HEK293 (cell line): ENCODE results near the gene SURF4.

Experiments used
- ATF2 ChIP-seq: fragments of 450-650 bp; formaldehyde crosslinking; IDR thresholded peaks from 2 replicates; pipeline ENCODE4 v1.5.1; 2016; ENCODE audit warnings: missing biosample characterization, missing genetic modification characterization, low read depth
- REST ChIP-seq: fragments of 450-650 bp; formaldehyde crosslinking; IDR thresholded peaks from 2 replicates; pipeline ENCODE4 v1.5.1; 2016; ENCODE audit warnings: missing biosample characterization, missing genetic modification characterization
- ZNF19 ChIP-seq: fragments of 450-650 bp; formaldehyde crosslinking; IDR thresholded peaks from 2 replicates; pipeline ENCODE4; 2016; ENCODE audit warnings: missing biosample characterization, missing genetic modification characterization, low read depth
- ZNF292 ChIP-seq: fragments of 450-650 bp; formaldehyde crosslinking; IDR thresholded peaks from 2 replicates; pipeline ENCODE4 v1.5.1; 2016; ENCODE audit warnings: low read depth, missing biosample characterization, missing genetic modification characterization, borderline replicate concordance
- ZNF324 ChIP-seq: fragments of 450-650 bp; formaldehyde crosslinking; IDR thresholded peaks from 2 replicates; pipeline ENCODE4 v1.5.1; 2016; ENCODE audit warnings: missing biosample characterization, missing genetic modification characterization
- ZNF423 ChIP-seq: fragments of 450-650 bp; formaldehyde crosslinking; IDR thresholded peaks from 2 replicates; pipeline ENCODE4 v1.5.1; 2016; ENCODE audit warnings: missing biosample characterization, missing genetic modification characterization
- ZNF530 ChIP-seq: fragments of 450-650 bp; formaldehyde crosslinking; IDR thresholded peaks from 2 replicates; pipeline ENCODE4 v1.5.1; 2016; ENCODE audit warnings: low read depth, missing biosample characterization, missing genetic modification characterization
- ZNF670 ChIP-seq: fragments of 450-650 bp; formaldehyde crosslinking; IDR thresholded peaks from 2 replicates; pipeline ENCODE4 v1.5.1; 2016; ENCODE audit warnings: missing biosample characterization, missing genetic modification characterization, low read depth
- TF ChIP-seq, protein P1 (sequence below): fragments of 450-650 bp; formaldehyde crosslinking; IDR thresholded peaks from 2 replicates; pipeline ENCODE4 v1.5.1; 2016; ENCODE audit warnings: missing biosample characterization, missing genetic modification characterization
- TF ChIP-seq, protein P2 (sequence below): fragments of 450-650 bp; formaldehyde crosslinking; IDR thresholded peaks from 2 replicates; pipeline ENCODE4 v1.5.1; 2016; ENCODE audit warnings: missing biosample characterization, missing genetic modification characterization
- TF ChIP-seq, protein P3 (sequence below): fragments of 450-650 bp; formaldehyde crosslinking; IDR thresholded peaks from 2 replicates; pipeline ENCODE4 v1.5.1; 2017; ENCODE audit warnings: missing biosample characterization, missing genetic modification characterization

DNA sequence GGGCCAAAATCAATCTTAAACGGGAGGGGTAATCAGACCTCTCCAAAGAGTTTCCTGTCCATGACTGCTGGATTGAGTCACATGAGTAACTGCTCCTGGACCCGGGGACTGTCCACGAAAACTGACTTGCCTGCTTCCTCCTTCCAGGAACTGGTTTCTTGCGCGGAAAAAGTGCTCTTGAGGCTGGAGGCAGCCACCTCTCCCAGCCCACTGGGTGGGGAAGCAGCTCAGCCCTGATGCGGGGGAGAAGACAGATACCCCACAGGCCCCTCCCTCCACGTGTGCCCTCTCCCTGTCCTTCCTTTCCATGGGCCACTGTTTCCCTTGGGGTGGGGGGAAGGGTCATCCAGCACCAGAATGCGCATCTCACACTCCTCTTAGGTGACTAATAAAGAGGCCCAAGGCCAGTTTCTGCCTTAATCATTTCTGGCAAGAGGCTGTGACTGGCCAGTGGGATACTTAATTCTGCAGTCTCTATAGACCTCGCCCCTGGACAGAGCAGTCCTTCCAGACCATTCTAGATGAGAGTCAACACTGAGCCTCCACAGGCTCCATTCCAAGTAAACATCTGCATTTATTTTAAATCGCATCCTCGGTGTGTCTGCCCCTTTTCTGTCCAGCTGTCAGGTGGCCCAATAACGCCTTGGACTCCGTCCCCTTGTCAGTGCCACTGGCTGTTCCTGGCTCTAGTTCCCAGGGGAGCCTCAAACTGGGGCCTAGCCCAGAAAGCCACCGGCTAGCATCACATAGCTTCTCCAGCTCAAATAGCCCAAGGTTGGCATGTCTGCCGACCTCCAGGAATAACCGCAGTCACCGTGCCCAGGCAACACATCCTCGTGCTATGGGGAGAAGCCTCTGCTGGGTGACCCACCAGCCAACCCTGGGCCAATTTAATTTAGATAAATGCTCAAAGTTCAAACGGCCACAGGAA lies 29.9 kb upstream of the SURF4 start:
- TF ChIP-seq ZNF423 (no peak), ATF2 (no peak), ZNF292 (tag by site-specific recombination) (no peak), ZNF19 (tag by site-specific recombination) (no peak), ZNF670 (tag by site-specific recombination) (no peak), ZNF530 (tag by site-specific recombination) (no peak), REST (tag by site-specific recombination) (no peak), ZNF324 (no peak)
- TF ChIP-seq, protein P1, sequence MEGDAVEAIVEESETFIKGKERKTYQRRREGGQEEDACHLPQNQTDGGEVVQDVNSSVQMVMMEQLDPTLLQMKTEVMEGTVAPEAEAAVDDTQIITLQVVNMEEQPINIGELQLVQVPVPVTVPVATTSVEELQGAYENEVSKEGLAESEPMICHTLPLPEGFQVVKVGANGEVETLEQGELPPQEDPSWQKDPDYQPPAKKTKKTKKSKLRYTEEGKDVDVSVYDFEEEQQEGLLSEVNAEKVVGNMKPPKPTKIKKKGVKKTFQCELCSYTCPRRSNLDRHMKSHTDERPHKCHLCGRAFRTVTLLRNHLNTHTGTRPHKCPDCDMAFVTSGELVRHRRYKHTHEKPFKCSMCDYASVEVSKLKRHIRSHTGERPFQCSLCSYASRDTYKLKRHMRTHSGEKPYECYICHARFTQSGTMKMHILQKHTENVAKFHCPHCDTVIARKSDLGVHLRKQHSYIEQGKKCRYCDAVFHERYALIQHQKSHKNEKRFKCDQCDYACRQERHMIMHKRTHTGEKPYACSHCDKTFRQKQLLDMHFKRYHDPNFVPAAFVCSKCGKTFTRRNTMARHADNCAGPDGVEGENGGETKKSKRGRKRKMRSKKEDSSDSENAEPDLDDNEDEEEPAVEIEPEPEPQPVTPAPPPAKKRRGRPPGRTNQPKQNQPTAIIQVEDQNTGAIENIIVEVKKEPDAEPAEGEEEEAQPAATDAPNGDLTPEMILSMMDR (tag by site-specific recombination) = no peak
- TF ChIP-seq, protein P2, sequence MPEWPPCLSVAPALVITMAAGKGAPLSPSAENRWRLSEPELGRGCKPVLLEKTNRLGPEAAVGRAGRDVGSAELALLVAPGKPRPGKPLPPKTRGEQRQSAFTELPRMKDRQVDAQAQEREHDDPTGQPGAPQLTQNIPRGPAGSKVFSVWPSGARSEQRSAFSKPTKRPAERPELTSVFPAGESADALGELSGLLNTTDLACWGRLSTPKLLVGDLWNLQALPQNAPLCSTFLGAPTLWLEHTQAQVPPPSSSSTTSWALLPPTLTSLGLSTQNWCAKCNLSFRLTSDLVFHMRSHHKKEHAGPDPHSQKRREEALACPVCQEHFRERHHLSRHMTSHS (tag by site-specific recombination) = no peak
- TF ChIP-seq, protein P3, sequence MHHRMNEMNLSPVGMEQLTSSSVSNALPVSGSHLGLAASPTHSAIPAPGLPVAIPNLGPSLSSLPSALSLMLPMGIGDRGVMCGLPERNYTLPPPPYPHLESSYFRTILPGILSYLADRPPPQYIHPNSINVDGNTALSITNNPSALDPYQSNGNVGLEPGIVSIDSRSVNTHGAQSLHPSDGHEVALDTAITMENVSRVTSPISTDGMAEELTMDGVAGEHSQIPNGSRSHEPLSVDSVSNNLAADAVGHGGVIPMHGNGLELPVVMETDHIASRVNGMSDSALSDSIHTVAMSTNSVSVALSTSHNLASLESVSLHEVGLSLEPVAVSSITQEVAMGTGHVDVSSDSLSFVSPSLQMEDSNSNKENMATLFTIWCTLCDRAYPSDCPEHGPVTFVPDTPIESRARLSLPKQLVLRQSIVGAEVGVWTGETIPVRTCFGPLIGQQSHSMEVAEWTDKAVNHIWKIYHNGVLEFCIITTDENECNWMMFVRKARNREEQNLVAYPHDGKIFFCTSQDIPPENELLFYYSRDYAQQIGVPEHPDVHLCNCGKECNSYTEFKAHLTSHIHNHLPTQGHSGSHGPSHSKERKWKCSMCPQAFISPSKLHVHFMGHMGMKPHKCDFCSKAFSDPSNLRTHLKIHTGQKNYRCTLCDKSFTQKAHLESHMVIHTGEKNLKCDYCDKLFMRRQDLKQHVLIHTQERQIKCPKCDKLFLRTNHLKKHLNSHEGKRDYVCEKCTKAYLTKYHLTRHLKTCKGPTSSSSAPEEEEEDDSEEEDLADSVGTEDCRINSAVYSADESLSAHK (tag by site-specific recombination) = no peak
